GM12878 (cell line): ENCODE data around the gene SLC39A6. TPM values are rescaled to one million over a fixed set of nuclear protein-coding genes. Genes with fewer than 3 reads are reported as not detected.

Source experiments
- ATAC-seq: fragments of 200-7000 bp; cut with Tn5 transposase; 3 replicates; pipeline ENCODE4 v1.9.1; 2020; ENCODE audit warnings: mild to moderate bottlenecking, moderate library complexity
- BruUV-seq: library from RNA; stranded (reverse); fragments of 400-500 nt; replicated peaks from 2 replicates; lab custom pipeline; 2021; lab: Mats Ljungman, UMichigan
- CTCF ChIA-PET: fragments of 300-600 bp; sonication (Branson Sonifier 250); formaldehyde crosslinking; extraction: SDS; loops from one replicate; lab custom pipeline; 2021; ENCODE audit warnings: inconsistent platforms; lab: Yijun Ruan, JAX
- POLR2A ChIA-PET: fragments of 350-600 bp; formaldehyde crosslinking; extraction: SDS; loops from one replicate; lab custom pipeline; 2021; ENCODE audit warnings: inconsistent platforms; lab: Charles Lee
- RAD21 ChIA-PET: fragments of 300-600 bp; sonication (Branson Sonifier 250); formaldehyde crosslinking; loops from one replicate; lab custom pipeline; 2023; ENCODE audit warnings: antibody characterized with exemption; ENCODE audit not compliant: unreplicated experiment; lab: Charles Lee
- SMC1A ChIA-PET: fragments of 300-600 bp; sonication (Branson Sonifier 250); formaldehyde crosslinking; loops from one replicate; lab custom pipeline; 2023; ENCODE audit not compliant: unreplicated experiment, uncharacterized antibody; lab: Charles Lee
- DNase-seq: peaks from one replicate; pipeline ENCODE4 v3.0.0-alpha.2; 2011; ENCODE audit warnings: low read depth, low spot score
- FAIRE-seq: peaks from 3 replicates; lab custom pipeline; 2011; peaks lifted over from hg19 to GRCh38; lab: Jason Lieb, UNC
- H2AFZ ChIP-seq: 2 replicates; pipeline ENCODE4 v1.6.0; 2011; ENCODE audit warnings: low read depth, low read length, control low read depth; ENCODE audit not compliant: control insufficient read depth
- H3K27ac ChIP-seq: 2 replicates; pipeline ENCODE4 v1.5.1; 2011; ENCODE audit warnings: control low read depth; ENCODE audit not compliant: control insufficient read depth, insufficient read depth
- H3K27me3 ChIP-seq, 2 experiments: replicated peaks in 1 of 2; 2 replicates each; pipeline versions ENCODE4 v1.6.0 to v1.6.1; 2011; ENCODE audit warnings: low read length in 1 of 2; ENCODE audit not compliant: control insufficient read depth in 2 of 2, insufficient read depth in 2 of 2
- H3K36me3 ChIP-seq, 2 experiments: 2 replicates each; pipeline ENCODE4 v1.5.1; 2011; ENCODE audit warnings: low read length in 1 of 2; ENCODE audit not compliant: control insufficient read depth in 2 of 2, insufficient read depth in 2 of 2
- H3K4me1 ChIP-seq: 2 replicates; pipeline ENCODE4 v1.6.1; 2011; ENCODE audit warnings: mild to moderate bottlenecking, low read length, moderate library complexity, mixed read lengths; ENCODE audit not compliant: control insufficient read depth, insufficient read depth
- H3K4me2 ChIP-seq: 2 replicates; pipeline ENCODE4 v1.6.0; 2011; ENCODE audit warnings: control low read depth; ENCODE audit not compliant: control insufficient read depth, insufficient read depth
- H3K4me3 ChIP-seq: fragments of 200-600 bp; sonication (generic); 2 replicates; pipeline ENCODE4 v1.5.1; 2016
- H3K79me2 ChIP-seq: 2 replicates; pipeline ENCODE4 v1.6.0; 2011; ENCODE audit warnings: low read length; ENCODE audit not compliant: control insufficient read depth, insufficient read depth
- H3K9ac ChIP-seq: 2 replicates; pipeline ENCODE4 v1.8.0; 2011; ENCODE audit warnings: low read length, control low read depth, mixed read lengths; ENCODE audit not compliant: control insufficient read depth, insufficient read depth
- H3K9me3 ChIP-seq: replicated peaks from 3 replicates; pipeline ENCODE4 v1.5.1; 2011; ENCODE audit warnings: mild to moderate bottlenecking, low read length; ENCODE audit not compliant: control insufficient read depth, insufficient read depth
- H4K20me1 ChIP-seq: 2 replicates; pipeline ENCODE4 v1.6.0; 2011; ENCODE audit not compliant: control insufficient read depth, insufficient read depth
- ASH2L ChIP-seq: fragments of 300-600, 200-600 bp; sonication (generic); IDR thresholded peaks from 2 replicates; pipeline ENCODE4 v1.6.1; 2017; ENCODE audit warnings: low read depth, mild to moderate bottlenecking, borderline replicate concordance
- BCL3 ChIP-seq: IDR thresholded peaks from 2 replicates; pipeline ENCODE4 v1.6.1; 2011; ENCODE audit warnings: borderline replicate concordance, low read depth, mild to moderate bottlenecking, moderate library complexity, low read length; ENCODE audit not compliant: insufficient read depth, poor library complexity, severe bottlenecking
- BRCA1 ChIP-seq: IDR thresholded peaks from 2 replicates; pipeline ENCODE4 v1.6.1; 2011; ENCODE audit warnings: low read depth, low read length, improper control_type of control experiment
- EED ChIP-seq: sonication (generic); IDR thresholded peaks from 2 replicates; pipeline ENCODE4 v1.6.1; 2016; ENCODE audit warnings: antibody characterized with exemption, low read depth
- FOS ChIP-seq: IDR thresholded peaks from 3 replicates; pipeline ENCODE4 v1.6.1; 2011; ENCODE audit warnings: borderline replicate concordance; ENCODE audit not compliant: insufficient read length; ENCODE audit errors: extremely low read depth
- GABPA ChIP-seq: IDR thresholded peaks from 2 replicates; pipeline ENCODE4 v1.6.1; 2014; ENCODE audit warnings: antibody characterized with exemption, low read depth, mild to moderate bottlenecking, inconsistent platforms
- IRF5 ChIP-seq: fragments of 450-650 bp; IDR thresholded peaks from 2 replicates; pipeline ENCODE4 v1.6.1; 2017; ENCODE audit warnings: borderline replicate concordance
- MEF2A ChIP-seq: IDR thresholded peaks from 2 replicates; pipeline ENCODE4 v1.6.1; 2011; ENCODE audit warnings: low read depth, mild to moderate bottlenecking, low read length, moderate library complexity; ENCODE audit not compliant: insufficient read depth
- RB1 ChIP-seq: fragments of 450-650 bp; formaldehyde crosslinking; IDR thresholded peaks from 2 replicates; pipeline ENCODE4 v1.6.1; 2017; ENCODE audit warnings: mild to moderate bottlenecking, borderline replicate concordance
- REST ChIP-seq: IDR thresholded peaks from 2 replicates; pipeline ENCODE4 v1.6.1; 2012; ENCODE audit warnings: mild to moderate bottlenecking, low read depth, low read length
- RUNX3 ChIP-seq: IDR thresholded peaks from 2 replicates; pipeline ENCODE4 v1.6.1; 2012; ENCODE audit warnings: low read length, inconsistent platforms
- SRF ChIP-seq, 2 experiments: IDR thresholded peaks; 2 replicates each; pipeline ENCODE4 v1.6.1; 2011; ENCODE audit warnings: low read depth in 2 of 2, low read length in 2 of 2, mild to moderate bottlenecking in 1 of 2, moderate library complexity in 1 of 2
- WRNIP1 ChIP-seq: IDR thresholded peaks from 2 replicates; pipeline ENCODE4 v1.6.1; 2011; ENCODE audit warnings: low read depth, low read length, improper control_type of control experiment, borderline replicate concordance
- ZBTB33 ChIP-seq: fragments of 450-650 bp; IDR thresholded peaks from 2 replicates; pipeline ENCODE4 v1.6.1; 2017; ENCODE audit warnings: mild to moderate bottlenecking
- ZNF207 ChIP-seq: fragments of 450-650 bp; IDR thresholded peaks from 2 replicates; pipeline ENCODE4 v1.6.1; 2014; ENCODE audit warnings: antibody characterized with exemption, mild to moderate bottlenecking, borderline replicate concordance
- WGBS: methylation state at CpG from one replicate; pipeline ENCODE4 v1.1.6; 2016; ENCODE audit warnings: low lambda C conversion rate; ENCODE audit not compliant: insufficient replicate concordance, insufficient coverage; ENCODE audit errors: missing lambda C conversion rate; 5-methylcytosine and 5-hydroxymethylcytosine counted together
- in situ Hi-C: fragments of 300-500 bp; cut with MboI; formaldehyde crosslinking; loops from 9 replicates; pipeline ENCODE4 v1.14.3; 2018; ENCODE audit warnings: mixed read lengths
- intact Hi-C: fragments of 100-400 bp; cut with micrococcal nuclease; formaldehyde crosslinking; loops from one replicate; pipeline ENCODE4 v1.14.2; 2022; ENCODE audit not compliant: unreplicated experiment
- polyA plus RNA-seq, 11 experiments: library from polyadenylated mRNA; depleted of rRNA in 4 of 11; unstranded in 6 of 11; stranded (reverse) in 5 of 11; fragments of >200 nt; fragmentation: Nextera tagmentation in 4 of 11; fragmentation: Illumina TruSeq in 1 of 11; extraction: Ambion mirVana in 4 of 11; extraction: Trizol in 1 of 11; gene quantifications; 1 replicate in 1 of 11; 2 replicates in 10 of 11; pipeline versions ENCODE4 v1.2.1 to v1.2.3, GENCODE V29; 2011 to 2016; ENCODE audit warnings: inconsistent platforms in 2 of 11, missing spikeins in 2 of 11, low read depth in 1 of 11
- total RNA-seq, 4 experiments: library from RNA; depleted of rRNA in 3 of 4; stranded (reverse); fragments of >200 nt in 3 of 4; fragmentation: Illumina TruSeq in 1 of 4; extraction: Trizol in 1 of 4; gene quantifications; 2 replicates each; pipeline versions ENCODE4 v1.2.1 to v1.2.3, GENCODE V29; 2013 to 2021

The SLC39A6 gene
- total and polyA plus RNA-seq, 10 of the 15 experiments (the other 5 are each of a cell fraction or from before 2014, with no cell fraction given): 12.4 to 65.9 (median 41.3) TPM

- TF ChIP-seq RUNX3 (no peak), EED (no peak)
Observed at GRCh38 chr18:36153771-36154170, 24.6 kb upstream of the SLC39A6 start (continued).

- Histone ChIP-seq H3K9ac (no peak overlapping the region), H3K79me2 (no peaks in the 10 kb centered on the region), H3K9me3 (no peaks in the 10 kb centered on the region), H3K36me3 (peaks cover 2 to 42% of the 10 kb centered on the region in 2 experiments), H3K4me1 (peaks cover 18% of the 10 kb centered on the region), H3K27ac (no peak overlapping the region), H4K20me1 (no peaks in the 10 kb centered on the region), H2AFZ (no peak overlapping the region), H3K4me3 (no peak overlapping the region), H3K27me3 (no peaks in the 10 kb centered on the region), H3K4me2 (no peak overlapping the region)
- intact Hi-C loops: loop anchor here (5.0 kb wide), 1 partner anchor 136 kb away; no protein-coding TSS in a partner anchor
- TSS peak; percentile 36 for BruUV-seq
- ChIA-PET RAD21 (no interaction called here), POLR2A (no interaction called here), SMC1A (interaction anchor here (0.7 to 1.0 kb wide), 2 partner anchors 9 to 652 kb away, joined by 3 to 5 read pairs; no protein-coding TSS in a partner anchor), CTCF (interaction anchor here (1.5 kb wide), 1 partner anchor 11 kb away, joined by 4 read pairs; no protein-coding TSS in a partner anchor)
- FAIRE-seq: no peak
- in situ Hi-C loops: no loop called here
- ATAC-seq: no peak
- DNase-seq: no peak
- 98% methylated on average over 4 of the region's 4 CpGs for WGBS
- no peak for TF ChIP-seq GABPA
- TF ChIP-seq BCL3: no peak
- no peak for TF ChIP-seq ZBTB33
- TF ChIP-seq ASH2L: no peak
- no peak for TF ChIP-seq RB1
- no peak for TF ChIP-seq SRF (IDR thresholded peaks at IDR 0.05; ENCODE audit: low read depth in 2 of 2, low read length in 2 of 2)
- no peak for TF ChIP-seq BRCA1
- TF ChIP-seq WRNIP1: no peak
- TF ChIP-seq FOS: no peak
- no peak for TF ChIP-seq MEF2A
- TF ChIP-seq IRF5: no peak
- no peak for TF ChIP-seq REST
- TF ChIP-seq ZNF207: no peak
Observed at GRCh38 chr18:36153203-36153602, 24.1 kb upstream of the SLC39A6 start.
